Loucy (cell line): ENCODE measurements around the gene SLC9B2.

Source experiments
- EZH2phosphoT487 ChIP-seq: fragments of 200-600 bp; IDR thresholded peaks from 2 replicates; pipeline ENCODE4 v1.6.1; 2018; ENCODE audit warnings: antibody characterized with exemption, mild to moderate bottlenecking, moderate library complexity, borderline replicate concordance
- TF ChIP-seq, protein P1 (sequence below): fragments of 200-600 bp; sonication (generic); conservative IDR thresholded peaks from 2 replicates; pipeline ENCODE4 v1.5.1; 2014; ENCODE audit warnings: mild to moderate bottlenecking, antibody characterized with exemption, low read length

DNA sequence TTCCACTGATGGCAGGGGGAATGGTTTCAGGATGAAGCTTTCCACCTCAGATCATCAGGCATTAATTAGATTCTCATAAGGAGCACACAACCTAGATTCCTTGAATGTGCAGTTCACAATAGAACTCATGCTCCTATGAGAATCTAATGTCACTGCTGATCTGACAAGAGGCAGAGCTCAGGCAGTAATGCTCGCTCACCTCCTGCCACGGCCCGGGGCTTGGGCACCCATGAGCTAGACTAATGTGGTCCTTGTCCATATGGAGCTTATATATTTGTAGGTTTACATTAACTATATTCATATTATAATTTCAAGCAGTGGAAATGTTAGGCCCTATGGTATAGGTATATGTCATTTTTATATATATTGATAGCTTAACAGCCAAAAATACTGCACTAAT is 24.4 kb downstream of the SLC9B2 start:
- TF ChIP-seq, protein P1, sequence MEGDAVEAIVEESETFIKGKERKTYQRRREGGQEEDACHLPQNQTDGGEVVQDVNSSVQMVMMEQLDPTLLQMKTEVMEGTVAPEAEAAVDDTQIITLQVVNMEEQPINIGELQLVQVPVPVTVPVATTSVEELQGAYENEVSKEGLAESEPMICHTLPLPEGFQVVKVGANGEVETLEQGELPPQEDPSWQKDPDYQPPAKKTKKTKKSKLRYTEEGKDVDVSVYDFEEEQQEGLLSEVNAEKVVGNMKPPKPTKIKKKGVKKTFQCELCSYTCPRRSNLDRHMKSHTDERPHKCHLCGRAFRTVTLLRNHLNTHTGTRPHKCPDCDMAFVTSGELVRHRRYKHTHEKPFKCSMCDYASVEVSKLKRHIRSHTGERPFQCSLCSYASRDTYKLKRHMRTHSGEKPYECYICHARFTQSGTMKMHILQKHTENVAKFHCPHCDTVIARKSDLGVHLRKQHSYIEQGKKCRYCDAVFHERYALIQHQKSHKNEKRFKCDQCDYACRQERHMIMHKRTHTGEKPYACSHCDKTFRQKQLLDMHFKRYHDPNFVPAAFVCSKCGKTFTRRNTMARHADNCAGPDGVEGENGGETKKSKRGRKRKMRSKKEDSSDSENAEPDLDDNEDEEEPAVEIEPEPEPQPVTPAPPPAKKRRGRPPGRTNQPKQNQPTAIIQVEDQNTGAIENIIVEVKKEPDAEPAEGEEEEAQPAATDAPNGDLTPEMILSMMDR = no peak
- TF ChIP-seq EZH2phosphoT487 = no peak
